Calu3 (cell line): ENCODE data around the gene CAPN10. TPM values are rescaled to one million over a fixed set of nuclear protein-coding genes. Genes with fewer than 3 reads are reported as not detected.

ENCODE experiments used
- BruUV-seq: library from RNA; stranded (reverse); fragments of 400-500 nt; replicated peaks from 2 replicates; lab custom pipeline; 2021; lab: Mats Ljungman, UMichigan
- CTCF ChIA-PET: fragments of 300-600 bp; sonication (Branson Sonifier 250); formaldehyde crosslinking; loops from one replicate; lab custom pipeline; 2022; ENCODE audit warnings: antibody characterized with exemption; lab: Charles Lee
- DNase-seq: peaks from one replicate; pipeline ENCODE4 v3.0.0; 2022
- H3K27ac Mint-ChIP-seq: one replicate; pipeline ENCODE4 v1.8.0; 2022; ENCODE audit warnings: mixed read lengths; ENCODE audit not compliant: unreplicated experiment
- H3K27me3 Mint-ChIP-seq: one replicate; pipeline ENCODE4 v1.8.0; 2022; ENCODE audit warnings: mixed read lengths; ENCODE audit not compliant: unreplicated experiment
- H3K36me3 Mint-ChIP-seq: one replicate; pipeline ENCODE4 v1.8.0; 2022; ENCODE audit warnings: mild to moderate bottlenecking, moderate library complexity, mixed read lengths; ENCODE audit not compliant: insufficient read depth, unreplicated experiment
- H3K4me1 Mint-ChIP-seq: one replicate; pipeline ENCODE4 v1.8.0; 2022; ENCODE audit warnings: mild to moderate bottlenecking, low read depth, mixed read lengths; ENCODE audit not compliant: unreplicated experiment
- H3K4me3 Mint-ChIP-seq: one replicate; pipeline ENCODE4 v1.8.0; 2022; ENCODE audit warnings: mild to moderate bottlenecking, low read depth, moderate library complexity, mixed read lengths; ENCODE audit not compliant: unreplicated experiment
- H3K9me3 Mint-ChIP-seq: one replicate; pipeline ENCODE4 v1.8.0; 2022; ENCODE audit warnings: low read depth, mixed read lengths; ENCODE audit not compliant: unreplicated experiment
- CTCF ChIP-seq: fragments of 200-600 bp; IDR thresholded peaks from one replicate; pipeline ENCODE4 v1.8.0; 2022; ENCODE audit warnings: antibody characterized with exemption; ENCODE audit not compliant: unreplicated experiment
- intact Hi-C: fragments of 100-400 bp; cut with micrococcal nuclease; formaldehyde crosslinking; loops from one replicate; pipeline ENCODE4 v1.10.0; 2022; ENCODE audit not compliant: unreplicated experiment
- total RNA-seq: library from RNA; stranded (reverse); gene quantifications from 2 replicates; pipeline ENCODE4 v1.2.3, GENCODE V29; 2022

The CAPN10 gene
- total RNA-seq, 1 experiment from 2014 or later, result 49.3 TPM

GRCh38 chr2:240551288-240551687, 35.2 kb upstream of the CAPN10 start:
- BruUV-seq, result no TSS peak
- no peak for TF ChIP-seq CTCF
- Mint-ChIP-seq H3K4me3 (no peak overlapping the region), H3K27ac (no peak overlapping the region), H3K36me3 (peaks cover 4% of the 10 kb centered on the region), H3K4me1 (no peaks in the 10 kb centered on the region), H3K27me3 (no peaks in the 10 kb centered on the region), H3K9me3 (peaks cover 2% of the 10 kb centered on the region)
- intact Hi-C loops, result no loop called here
- DNase-seq, result no peak
- CTCF ChIA-PET, result interaction anchor here (0.6 kb wide), 1 partner anchor 37 kb away, joined by 4 read pairs; no protein-coding TSS in a partner anchor

GRCh38 chr2:240551811-240552210, 34.7 kb upstream of the CAPN10 start:
- CTCF ChIA-PET, result no interaction called here
- intact Hi-C loops, result no loop called here
- DNase-seq, result no peak
- Mint-ChIP-seq H3K27ac (peak overlapping the region; percentile 11), H3K36me3 (peaks cover 7% of the 10 kb centered on the region), H3K27me3 (no peaks in the 10 kb centered on the region), H3K4me1 (no peaks in the 10 kb centered on the region), H3K4me3 (no peak overlapping the region), H3K9me3 (peaks cover 2% of the 10 kb centered on the region)
- TF ChIP-seq CTCF, result no peak
- no TSS peak for BruUV-seq

GRCh38 chr2:240553956-240554480, 32.5 kb upstream of the CAPN10 start:
- no peak for DNase-seq
- Mint-ChIP-seq H3K27ac (no peak overlapping the region), H3K27me3 (no peaks in the 10 kb centered on the region), H3K36me3 (peaks cover 29% of the 10 kb centered on the region), H3K4me1 (peaks cover 11% of the 10 kb centered on the region), H3K4me3 (no peak overlapping the region), H3K9me3 (peaks cover 2% of the 10 kb centered on the region)
- CTCF ChIA-PET, result no interaction called here
- intact Hi-C loops, result no loop called here
- no peak for TF ChIP-seq CTCF
- no TSS peak for BruUV-seq

GRCh38 chr2:240554767-240555493, 31.6 kb upstream of the CAPN10 start:
- BruUV-seq, result no TSS peak
- CTCF ChIA-PET, result no interaction called here
- no peak overlapping the region for H3K27ac Mint-ChIP-seq
- no peaks in the 10 kb centered on the region for H3K27me3 Mint-ChIP-seq
- no peak overlapping the region for H3K4me3 Mint-ChIP-seq
- no peak for TF ChIP-seq CTCF
- intact Hi-C loops, result no loop called here
- no peak for DNase-seq
- peaks cover 2% of the 10 kb centered on the region for H3K9me3 Mint-ChIP-seq
- H3K36me3 Mint-ChIP-seq, result peaks cover 38% of the 10 kb centered on the region
- H3K4me1 Mint-ChIP-seq, result peaks cover 20% of the 10 kb centered on the region
